ENCODE data around the gene MACC1.
A peak's percentile ranks its signal among the peaks of the same experiment; 100 is the strongest.
"Not testable (repeated sequence)": the region's sequence is repeated elsewhere in the genome, so short reads cannot be mapped to it uniquely, and the experiment has no call there.

Gene MACC1

GRCh38 chr7:20206104-20206896 is 10.9 kb downstream of the MACC1 start:
- no peak for DNase-seq (ENCODE audit: low read depth)

DNA sequence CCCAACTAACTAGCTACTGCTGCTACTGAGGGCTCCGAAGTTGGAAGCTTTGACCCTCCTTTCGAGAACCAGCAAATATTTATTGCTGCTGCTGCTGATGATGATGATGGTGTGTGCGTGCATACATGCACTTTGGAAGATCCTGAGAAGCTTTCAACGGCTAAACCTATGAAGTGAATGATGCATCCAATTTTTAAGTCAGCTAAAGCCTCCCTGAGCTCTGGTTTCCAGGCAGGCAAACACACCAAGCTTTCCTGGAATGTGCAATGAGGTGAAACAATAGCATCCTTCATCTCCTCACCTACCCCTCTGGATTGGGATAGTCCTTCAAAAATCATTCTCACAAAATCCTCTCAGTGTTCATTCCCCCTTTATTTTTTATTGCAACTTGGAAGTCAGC is 13.9 kb downstream of the MACC1 start:
- no peak for DNase-seq (ENCODE audit: low read depth)

- no peak for DNase-seq (ENCODE audit: low read depth)
These were observed 15.8 kb downstream of the MACC1 start for GRCh38 chr7:20201380-20201779.

GRCh38 chr7:20200971-20201370 is 16.2 kb downstream of the MACC1 start:
- no peak for DNase-seq (ENCODE audit: low read depth)

- DNase-seq (ENCODE audit: low read depth), result no peak
These were observed 16.8 kb downstream of the MACC1 start for GRCh38 chr7:20200361-20200760.

DNA sequence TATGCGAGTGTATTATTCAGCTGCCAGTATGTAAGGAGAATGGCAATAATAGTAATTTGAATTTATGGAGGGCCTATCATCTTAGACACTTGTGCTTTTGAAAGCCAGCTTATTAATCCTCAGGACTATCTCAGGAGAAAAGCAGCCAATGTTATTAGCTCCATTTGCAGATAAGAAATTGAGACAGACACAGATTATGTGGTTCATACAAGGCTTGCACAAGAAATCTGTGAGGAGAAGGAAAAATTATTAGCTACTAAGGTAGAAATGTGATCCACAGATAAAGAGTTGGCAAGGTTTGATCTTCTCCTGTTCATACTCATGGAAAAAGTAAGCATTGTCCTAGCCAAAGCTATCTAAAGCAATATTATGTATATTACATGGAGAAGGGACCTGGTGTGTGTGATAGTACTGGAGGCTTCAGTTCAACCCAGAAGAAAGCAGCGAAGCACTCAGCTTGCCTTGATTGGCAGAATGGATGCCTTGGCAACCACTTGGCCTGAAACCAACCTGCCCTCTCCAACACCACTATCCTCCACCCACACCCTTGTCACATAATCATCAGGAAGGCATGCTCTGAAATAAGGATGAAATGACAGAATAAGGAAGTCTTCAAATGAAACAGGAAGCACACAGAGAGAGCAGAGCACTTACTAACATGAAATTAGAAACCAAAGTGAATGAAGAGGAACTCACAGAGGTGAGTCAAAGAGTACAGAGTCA is 18.0 kb downstream of the MACC1 start:
- peak; percentile 25 for DNase-seq (ENCODE audit: low read depth)

- DNase-seq (ENCODE audit: low read depth), result no peak
These were observed 18.9 kb downstream of the MACC1 start for GRCh38 chr7:20198260-20198659.

DNA sequence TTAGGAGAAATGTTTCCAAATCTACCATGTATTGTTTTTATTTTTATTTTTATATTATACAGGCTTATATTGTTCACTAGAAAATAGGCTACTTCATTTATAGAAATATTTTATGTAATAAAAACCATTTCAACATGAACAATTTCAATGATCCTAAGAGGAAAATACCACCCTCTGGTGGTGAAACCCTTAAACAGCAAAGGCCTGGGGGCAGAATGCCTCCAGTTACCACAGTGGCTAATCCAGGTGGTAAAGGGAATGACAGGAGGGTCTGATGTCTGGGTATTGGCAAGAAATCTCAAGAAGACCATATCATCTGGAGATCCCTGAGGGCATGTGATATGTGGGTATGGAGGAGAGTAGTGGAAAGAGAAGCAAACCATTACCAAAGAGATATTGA is 19.3 kb downstream of the MACC1 start:
- no peak for DNase-seq (ENCODE audit: low read depth)

DNA sequence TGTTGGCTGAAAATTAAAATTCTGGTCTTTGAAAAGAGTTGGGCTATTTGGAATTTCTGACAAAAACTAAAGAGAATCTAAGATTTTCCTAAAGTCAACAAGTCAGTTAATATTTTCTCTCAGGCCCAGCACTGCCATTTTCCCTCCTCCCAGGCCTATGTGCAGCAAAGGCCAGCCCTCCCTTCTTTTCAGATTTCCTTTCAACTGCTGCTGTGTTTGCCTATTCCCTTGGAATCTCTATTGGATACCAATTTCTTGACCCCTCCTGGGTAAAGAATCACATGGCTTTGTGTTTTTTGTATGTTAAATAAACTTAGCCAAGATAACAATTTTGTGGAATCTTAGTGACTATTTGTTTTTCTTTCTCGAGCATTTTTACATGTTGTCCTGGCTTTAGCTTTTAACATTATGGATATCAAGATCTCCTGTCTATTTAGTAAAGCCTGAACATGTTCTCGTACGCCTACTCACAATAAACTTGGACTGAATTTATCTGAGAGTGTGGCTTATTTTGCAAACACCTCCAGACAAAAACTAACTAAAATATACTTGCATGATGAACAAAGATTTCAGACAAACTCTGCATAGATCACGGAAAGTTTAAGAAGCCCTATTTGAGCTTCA is 19.9 kb downstream of the MACC1 start:
- DNase-seq (ENCODE audit: low read depth), result no peak

DNA sequence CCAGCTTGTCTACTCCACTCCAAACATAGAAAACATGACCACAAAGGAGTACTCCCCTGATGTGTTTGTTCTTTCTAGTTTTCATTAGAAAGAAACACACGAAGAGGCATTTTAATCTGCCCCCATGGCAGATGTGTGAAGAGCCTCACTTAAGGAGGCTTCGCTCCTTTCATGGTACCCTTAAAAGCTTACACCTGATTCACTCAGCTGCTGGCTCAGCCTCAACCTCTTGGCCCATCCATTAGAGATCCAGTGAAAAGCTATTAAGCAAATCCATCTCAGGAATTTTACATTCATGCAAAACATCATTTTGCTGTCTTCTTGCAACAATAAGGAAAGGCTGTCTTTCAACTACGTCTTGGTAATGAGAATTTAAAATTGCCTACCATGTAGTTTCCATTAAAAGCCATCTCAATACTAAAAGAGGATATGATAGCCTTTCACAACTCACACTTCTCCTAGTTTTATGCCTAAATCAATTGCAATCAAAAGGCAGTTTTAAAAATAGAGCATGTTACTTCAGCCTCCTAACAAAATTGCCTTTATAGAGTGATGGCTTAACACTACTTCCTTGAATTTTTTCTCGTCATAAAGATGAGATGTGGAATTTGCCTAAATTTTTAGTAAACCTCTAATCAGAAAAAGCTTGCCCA is 22.7 kb downstream of the MACC1 start:
- no peak for DNase-seq (ENCODE audit: low read depth)

- DNase-seq (ENCODE audit: low read depth), result no peak
These were observed 23.3 kb downstream of the MACC1 start for GRCh38 chr7:20193873-20194272.

DNA sequence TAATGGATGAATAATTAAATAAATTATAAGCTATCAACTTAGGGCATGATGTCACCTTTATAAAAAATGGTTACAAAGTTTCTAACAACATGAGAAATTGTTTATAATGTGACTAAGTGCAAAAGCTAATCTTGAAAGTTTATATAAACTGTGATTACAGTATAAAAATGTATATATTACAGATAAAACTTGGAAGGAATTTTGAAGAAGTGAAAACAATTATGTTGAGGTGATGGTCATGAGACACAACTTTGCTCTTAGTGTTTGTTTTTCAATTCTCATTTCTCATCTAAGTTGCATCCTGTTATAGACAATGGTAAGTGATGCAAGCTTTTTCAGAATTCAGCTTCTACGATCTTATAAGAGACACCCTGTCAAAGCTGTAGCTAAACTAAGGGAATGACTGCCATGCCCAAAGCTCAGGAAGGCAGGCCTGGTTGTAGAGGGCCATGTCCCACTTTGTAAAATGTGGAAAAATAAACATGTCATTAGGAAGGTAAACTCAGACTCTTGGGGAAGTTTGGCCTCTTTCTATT is 23.9 kb downstream of the MACC1 start:
- no peak for DNase-seq (ENCODE audit: low read depth)

- no peak for DNase-seq (ENCODE audit: low read depth)
These were observed 25.8 kb downstream of the MACC1 start for GRCh38 chr7:20191391-20191869.

- DNase-seq (ENCODE audit: low read depth), result no peak
These were observed 26.4 kb downstream of the MACC1 start for GRCh38 chr7:20190560-20191390.

- DNase-seq (ENCODE audit: low read depth), result no peak
These were observed 27.3 kb downstream of the MACC1 start for GRCh38 chr7:20189852-20190251.

GRCh38 chr7:20188567-20188966 is 28.6 kb downstream of the MACC1 start:
- no peak for DNase-seq (ENCODE audit: low read depth)

- not testable (repeated sequence) for DNase-seq (ENCODE audit: low read depth)
These were observed 29.3 kb downstream of the MACC1 start for GRCh38 chr7:20187850-20188249.

GRCh38 chr7:20185988-20186387 is 31.2 kb downstream of the MACC1 start:
- DNase-seq (ENCODE audit: low read depth), result no peak

DNA sequence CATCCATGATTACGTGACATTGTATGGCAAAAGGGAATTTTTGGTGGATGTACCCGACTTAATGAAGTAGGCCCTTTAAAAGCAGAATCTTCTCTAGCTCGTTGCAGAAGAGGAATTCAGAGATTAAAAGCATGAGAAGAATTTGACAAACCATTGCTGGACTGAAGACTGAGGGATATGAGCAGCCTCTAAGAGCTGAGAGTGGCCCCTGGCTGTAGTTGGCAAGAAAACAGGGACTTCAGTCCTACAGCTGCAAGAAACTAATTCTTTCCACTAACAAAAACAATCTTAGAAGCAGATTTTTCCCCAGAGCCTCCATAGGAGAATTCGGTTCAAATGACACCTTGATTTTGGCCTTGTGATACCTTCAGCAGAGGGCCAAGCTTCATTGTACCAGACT is 34.1 kb downstream of the MACC1 start:
- peak; percentile 46 for DNase-seq (ENCODE audit: low read depth)

DNA sequence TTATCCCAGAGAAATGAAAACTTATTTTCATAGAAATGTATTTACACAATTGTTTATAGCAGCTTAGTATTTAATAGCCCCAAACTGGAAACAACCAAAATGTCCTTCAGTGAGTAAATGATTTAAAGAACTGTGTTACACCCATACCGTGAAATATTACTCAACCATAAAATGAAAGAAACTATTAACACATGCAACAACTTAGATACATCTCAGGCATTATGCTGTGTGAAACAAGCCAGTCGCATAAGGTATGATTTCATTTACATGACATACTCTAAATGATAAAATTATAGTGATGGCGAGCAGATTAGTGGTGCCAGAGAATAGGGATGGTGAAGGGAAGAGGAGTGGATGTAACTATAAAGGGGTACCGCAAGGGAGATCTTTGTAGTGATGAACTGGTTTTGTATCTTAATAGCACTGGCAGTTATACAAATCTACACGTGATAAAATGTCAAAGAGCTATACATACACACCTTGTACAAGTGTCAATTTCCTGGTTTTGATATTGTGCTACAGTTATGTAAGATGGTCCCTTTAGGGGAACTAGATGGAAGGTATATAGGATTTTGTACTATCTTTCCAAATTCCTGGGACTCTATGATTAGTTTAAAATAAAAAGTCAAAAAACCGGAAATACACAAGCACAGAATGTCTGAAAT is 40.5 kb downstream of the MACC1 start:
- DNase-seq (ENCODE audit: low read depth), result no peak

GRCh38 chr7:20173828-20174227 is 43.4 kb downstream of the MACC1 start:
- no peak for DNase-seq (ENCODE audit: low read depth)

Data from fibroblast of gingiva (primary cell).